Upper lobe of left lung (tissue), 4 donors: Measurements from ENCODE around the gene DDAH1.

Source experiments
- CTCF ChIP-seq, 6 experiments: fragments of 450-650 bp in 4 of 6; fragments of 200-600 bp in 2 of 6; sonication (generic) in 2 of 6; IDR thresholded peaks; one replicate each; pipeline ENCODE4 v1.5.1; 2016 to 2019; ENCODE audit warnings: antibody characterized with exemption in 6 of 6
- EP300 ChIP-seq, 4 donors: sonication (generic); formaldehyde crosslinking; IDR thresholded peaks; one replicate each; pipeline ENCODE4 v1.5.1; 2017; ENCODE audit warnings: antibody characterized with exemption in 4 of 4, control low read depth in 2 of 4
- POLR2A ChIP-seq, 4 donors: fragments of 450-650 bp; IDR thresholded peaks; one replicate each; pipeline ENCODE4 v1.5.1; 2016 to 2017; ENCODE audit warnings: antibody characterized with exemption in 4 of 4, mild to moderate bottlenecking in 2 of 4
- POLR2AphosphoS5 ChIP-seq, 2 donors: sonication (generic); formaldehyde crosslinking; IDR thresholded peaks; one replicate each; pipeline ENCODE4 v1.5.1; 2017; ENCODE audit warnings: antibody characterized with exemption in 2 of 2

GRCh38 chr1:85343612-85344255 is 121.2 kb downstream of the DDAH1 start:
- TF ChIP-seq CTCF (IDR thresholded peaks at IDR 0.05) (no peak), EP300 (IDR thresholded peaks at IDR 0.05) (no peak), POLR2AphosphoS5 (IDR thresholded peaks at IDR 0.05) (no peak), POLR2A (IDR thresholded peaks at IDR 0.05) (no peak)
